Hepatocyte (in vitro differentiated cells): ENCODE data around the gene ELFN1. TPM values are rescaled to one million over a fixed set of nuclear protein-coding genes. Genes with fewer than 3 reads are reported as not detected.

Experiments used
- DNase-seq: peaks from one replicate; pipeline ENCODE4 v3.0.0-alpha.2; 2016; ENCODE audit warnings: low spot score
- H2AFZ ChIP-seq: fragments of 200-600 bp; sonication (generic); 2 replicates; pipeline ENCODE4 v1.6.0; 2016; ENCODE audit warnings: antibody characterized with exemption, mild to moderate bottlenecking
- H3K27ac ChIP-seq: fragments of 200-600 bp; sonication (generic); 2 replicates; pipeline ENCODE4 v1.5.1; 2016; ENCODE audit warnings: mild to moderate bottlenecking
- H3K27me3 ChIP-seq: fragments of 200-600 bp; sonication (generic); 2 replicates; pipeline ENCODE4 v1.6.1; 2016
- H3K36me3 ChIP-seq: fragments of 200-600 bp; sonication (generic); replicated peaks from 2 replicates; pipeline ENCODE4 v1.5.1; 2016; ENCODE audit warnings: low read depth; ENCODE audit not compliant: insufficient read depth
- H3K4me1 ChIP-seq: fragments of 200-600 bp; sonication (generic); 2 replicates; pipeline ENCODE4 v1.5.1; 2016; ENCODE audit warnings: mild to moderate bottlenecking, moderate library complexity; ENCODE audit not compliant: insufficient read depth
- H3K4me2 ChIP-seq: fragments of 200-600 bp; sonication (generic); 2 replicates; pipeline ENCODE4 v1.6.0; 2016
- H3K4me3 ChIP-seq: fragments of 200-600 bp; sonication (generic); 2 replicates; pipeline ENCODE4 v1.5.1; 2016; ENCODE audit warnings: mild to moderate bottlenecking
- H3K79me2 ChIP-seq: fragments of 200-600 bp; sonication (generic); 2 replicates; pipeline ENCODE4 v1.6.0; 2017; ENCODE audit warnings: mild to moderate bottlenecking
- H3K9me2 ChIP-seq: fragments of 200-600 bp; sonication (generic); replicated peaks from 2 replicates; pipeline ENCODE4 v1.6.0; 2017; ENCODE audit warnings: mild to moderate bottlenecking; ENCODE audit not compliant: insufficient read depth
- H3K9me3 ChIP-seq: fragments of 200-600 bp; sonication (generic); 2 replicates; pipeline ENCODE4 v1.5.1; 2016; ENCODE audit warnings: low read depth, mild to moderate bottlenecking
- H4K20me1 ChIP-seq: fragments of 200-600 bp; sonication (generic); 2 replicates; pipeline ENCODE4 v1.6.0; 2016; ENCODE audit warnings: mild to moderate bottlenecking; ENCODE audit not compliant: insufficient read depth, poor library complexity, severe bottlenecking
- CTCF ChIP-seq: fragments of 200-600 bp; sonication (generic); IDR thresholded peaks from 2 replicates; pipeline ENCODE4 v1.5.1; 2016; ENCODE audit warnings: antibody characterized with exemption, mild to moderate bottlenecking; ENCODE audit not compliant: poor library complexity
- EZH2 ChIP-seq: fragments of 200-600 bp; sonication (generic); IDR thresholded peaks from 2 replicates; pipeline ENCODE4 v1.6.1; 2016; ENCODE audit warnings: antibody characterized with exemption, mild to moderate bottlenecking, borderline replicate concordance
- EZH2phosphoT487 ChIP-seq: fragments of 200-600 bp; sonication (generic); IDR thresholded peaks from one replicate; pipeline ENCODE4 v1.6.1; 2018; ENCODE audit warnings: antibody characterized with exemption, mild to moderate bottlenecking, low read depth, moderate library complexity; ENCODE audit not compliant: unreplicated experiment, severe bottlenecking
- WGBS: methylation state at CpG from one replicate; pipeline ENCODE4 v1.1.6; 2016; ENCODE audit warnings: low lambda C conversion rate; ENCODE audit errors: missing lambda C conversion rate; 5-methylcytosine and 5-hydroxymethylcytosine counted together
- polyA plus RNA-seq: library from polyadenylated mRNA; unstranded; fragments of >200 nt; fragmentation: Nextera tagmentation; extraction: Ambion mirVana; gene quantifications from 2 replicates; pipeline ENCODE4 v1.2.1, GENCODE V29; 2016
- total RNA-seq: library from RNA; depleted of rRNA; stranded (reverse); fragments of >200 nt; gene quantifications from 2 replicates; pipeline ENCODE4 v1.2.3, GENCODE V29; 2014

ELFN1 gene
- total and polyA plus RNA-seq, 2 experiments from 2014 or later: 3.6 to 5.5 TPM

- no peak overlapping the region for H3K4me3 ChIP-seq
- no peaks in the 10 kb centered on the region for H3K27me3 ChIP-seq
- no peak overlapping the region for H3K4me2 ChIP-seq
- H3K9me3 ChIP-seq: no peaks in the 10 kb centered on the region
- no peaks in the 10 kb centered on the region for H3K79me2 ChIP-seq
- H3K27ac ChIP-seq: no peak overlapping the region
- TF ChIP-seq EZH2: no peak
- no peak for TF ChIP-seq CTCF
- TF ChIP-seq EZH2phosphoT487: no peak
- H2AFZ ChIP-seq: no peak overlapping the region
- WGBS: 92% methylated on average over 17 of the region's 17 CpGs
- no peaks in the 10 kb centered on the region for H3K9me2 ChIP-seq
- H3K4me1 ChIP-seq: peaks cover 3% of the 10 kb centered on the region
- no peaks in the 10 kb centered on the region for H3K36me3 ChIP-seq
- no peak for DNase-seq
- no peaks in the 10 kb centered on the region for H4K20me1 ChIP-seq
Observed at GRCh38 chr7:1708596-1709251, 38.6 kb downstream of the ELFN1 start.

GRCh38 chr7:1709281-1709680, 39.2 kb downstream of the ELFN1 start:
- H3K36me3 ChIP-seq: no peaks in the 10 kb centered on the region
- WGBS: 95% methylated on average over 10 of the region's 10 CpGs
- no peak overlapping the region for H3K27ac ChIP-seq
- no peaks in the 10 kb centered on the region for H3K9me2 ChIP-seq
- no peak overlapping the region for H2AFZ ChIP-seq
- no peaks in the 10 kb centered on the region for H4K20me1 ChIP-seq
- H3K4me1 ChIP-seq: peaks cover 7% of the 10 kb centered on the region
- no peaks in the 10 kb centered on the region for H3K27me3 ChIP-seq
- H3K4me3 ChIP-seq: no peak overlapping the region
- DNase-seq: no peak
- no peak overlapping the region for H3K4me2 ChIP-seq
- H3K9me3 ChIP-seq: no peaks in the 10 kb centered on the region
- TF ChIP-seq CTCF (no peak), EZH2phosphoT487 (no peak), EZH2 (no peak)
- H3K79me2 ChIP-seq: no peaks in the 10 kb centered on the region

GRCh38 chr7:1709900-1710299, 39.8 kb downstream of the ELFN1 start:
- Histone ChIP-seq H3K4me3 (no peak overlapping the region), H2AFZ (no peak overlapping the region), H3K9me2 (no peaks in the 10 kb centered on the region), H3K4me2 (no peak overlapping the region), H3K4me1 (peaks cover 9% of the 10 kb centered on the region), H3K9me3 (no peaks in the 10 kb centered on the region), H3K27ac (no peak overlapping the region), H4K20me1 (no peaks in the 10 kb centered on the region), H3K36me3 (no peaks in the 10 kb centered on the region), H3K27me3 (no peaks in the 10 kb centered on the region), H3K79me2 (no peaks in the 10 kb centered on the region)
- DNase-seq: no peak
- TF ChIP-seq EZH2phosphoT487 (no peak), CTCF (peak; percentile 30), EZH2 (no peak)
- 89% methylated on average over 4 of the region's 4 CpGs for WGBS
